Liver (tissue), 9 donors: ENCODE results near the gene EN2. TPM values are rescaled to one million over a fixed set of nuclear protein-coding genes. Genes with fewer than 3 reads are reported as not detected.

Source experiments
- DNase-seq: peaks from one replicate; pipeline ENCODE4 v3.0.0-alpha.2; 2017; ENCODE audit warnings: low spot score
- H3K27ac ChIP-seq, 2 donors: one replicate each; pipeline ENCODE4 v1.7.0; 2013; ENCODE audit warnings: inconsistent platforms in 2 of 2, low read length in 2 of 2, control low read depth in 1 of 2, low read depth in 1 of 2, mild to moderate bottlenecking in 1 of 2
- H3K27me3 ChIP-seq, 4 donors: one replicate each; pipeline versions ENCODE4 v1.6.1 to v1.7.0; 2013; ENCODE audit warnings: low read length in 3 of 4, inconsistent platforms in 1 of 4, mild to moderate bottlenecking in 1 of 4, moderate library complexity in 1 of 4; ENCODE audit not compliant: control insufficient read depth in 4 of 4, insufficient read depth in 4 of 4
- H3K36me3 ChIP-seq, 4 donors: one replicate each; pipeline versions ENCODE4 v1.6.1 to v1.7.0; 2013; ENCODE audit warnings: low read length in 3 of 4, mild to moderate bottlenecking in 3 of 4, low read depth in 1 of 4, moderate library complexity in 1 of 4; ENCODE audit not compliant: control insufficient read depth in 4 of 4, insufficient read depth in 3 of 4
- H3K4me1 ChIP-seq, 4 donors: one replicate each; pipeline versions ENCODE4 v1.6.1 to v1.7.0; 2013; ENCODE audit warnings: low read length in 3 of 4, mild to moderate bottlenecking in 3 of 4, moderate library complexity in 1 of 4; ENCODE audit not compliant: control insufficient read depth in 4 of 4, insufficient read depth in 4 of 4
- H3K4me3 ChIP-seq, 3 donors: one replicate each; pipeline versions ENCODE4 v1.6.1 to v1.7.0; 2013; ENCODE audit warnings: low read length in 3 of 3, control low read depth in 1 of 3, low read depth in 1 of 3, mild to moderate bottlenecking in 1 of 3
- H3K9ac ChIP-seq, 2 donors: one replicate each; pipeline ENCODE4 v1.7.0; 2013; ENCODE audit warnings: low read length in 2 of 2, mild to moderate bottlenecking in 2 of 2, moderate library complexity in 2 of 2, control low read depth in 1 of 2, low read depth in 1 of 2
- H3K9me3 ChIP-seq, 4 donors: one replicate each; pipeline versions ENCODE4 v1.6.1 to v1.7.0; 2013; ENCODE audit warnings: low read length in 3 of 4; ENCODE audit not compliant: control insufficient read depth in 4 of 4
- EGR1 ChIP-seq, 2 donors: IDR thresholded peaks; 2 replicates each; pipeline ENCODE4 v1.6.1; 2016 to 2018; ENCODE audit warnings: antibody characterized with exemption in 2 of 2, low read depth in 2 of 2
- FOXA1 ChIP-seq: IDR thresholded peaks from 2 replicates; pipeline ENCODE4 v1.6.1; 2016; ENCODE audit warnings: antibody characterized with exemption
- FOXA2 ChIP-seq: IDR thresholded peaks from 2 replicates; pipeline ENCODE4 v1.6.1; 2016; ENCODE audit warnings: antibody characterized with exemption
- HNF4A ChIP-seq, 2 donors: conservative IDR thresholded peaks; 2 replicates each; pipeline ENCODE4 v1.6.1; 2016; ENCODE audit warnings: antibody characterized with exemption in 2 of 2, mild to moderate bottlenecking in 2 of 2
- HNF4G ChIP-seq: IDR thresholded peaks from 2 replicates; pipeline ENCODE4 v1.6.1; 2016; ENCODE audit warnings: antibody characterized with exemption
- JUND ChIP-seq, 2 donors: IDR thresholded peaks; 2 replicates each; pipeline ENCODE4 v1.6.1; 2016; ENCODE audit warnings: antibody characterized with exemption in 2 of 2
- NR2F2 ChIP-seq: IDR thresholded peaks from 2 replicates; pipeline ENCODE4 v1.6.1; 2016; ENCODE audit warnings: antibody characterized with exemption
- RAD21 ChIP-seq, 2 donors: IDR thresholded peaks; 2 replicates each; pipeline ENCODE4 v1.6.1; 2016; ENCODE audit warnings: antibody characterized with exemption in 2 of 2, mild to moderate bottlenecking in 2 of 2
- RXRA ChIP-seq, 2 donors: IDR thresholded peaks; 2 replicates each; pipeline ENCODE4 v1.6.1; 2017 to 2018; ENCODE audit warnings: antibody characterized with exemption in 2 of 2, mild to moderate bottlenecking in 1 of 2
- SP1 ChIP-seq: IDR thresholded peaks from 2 replicates; pipeline ENCODE4 v1.6.1; 2018; ENCODE audit warnings: antibody characterized with exemption, mild to moderate bottlenecking
- TAF1 ChIP-seq: conservative IDR thresholded peaks from 2 replicates; pipeline ENCODE4 v1.6.1; 2016; ENCODE audit warnings: antibody characterized with exemption, mild to moderate bottlenecking
- YY1 ChIP-seq: IDR thresholded peaks from 2 replicates; pipeline ENCODE4 v1.6.1; 2016; ENCODE audit warnings: antibody characterized with exemption, mild to moderate bottlenecking
- WGBS: extraction: QIAGEN DNeasy Blood & Tissue Kit; methylation state at CpG from one replicate; pipeline ENCODE4 v1.1.7; 2013; 5-methylcytosine and 5-hydroxymethylcytosine counted together
- polyA plus RNA-seq, 2 donors: library from polyadenylated mRNA; stranded (reverse) in 1 of 2; unstranded in 1 of 2; fragments of 200-250 nt in 1 of 2; fragments of >200 nt in 1 of 2; fragmentation: Nextera tagmentation in 1 of 2; extraction: Ambion mirVana in 1 of 2; gene quantifications; one replicate each; pipeline versions ENCODE4 v1.2.1 to v1.2.3, GENCODE V29; 2013 to 2015
- total RNA-seq, 2 donors: library from RNA; depleted of rRNA; stranded (reverse); fragments of >200 nt; gene quantifications; one replicate each; pipeline ENCODE4 v1.2.3, GENCODE V29; 2014
- TF ChIP-seq, protein P1 (sequence below): fragments of 150-350 bp; IDR thresholded peaks from 2 replicates; pipeline ENCODE4 v1.5.1; 2017; ENCODE audit warnings: improper control_type of control experiment, low read depth, low read length; ENCODE audit not compliant: missing input control
- TF ChIP-seq, protein P2 (sequence below): IDR thresholded peaks from 2 replicates; pipeline ENCODE4 v1.6.1; 2016; ENCODE audit warnings: antibody characterized with exemption
- TF ChIP-seq, protein P3 (sequence below): IDR thresholded peaks from 2 replicates; pipeline ENCODE4 v1.6.1; 2016; ENCODE audit warnings: antibody characterized with exemption
- TF ChIP-seq, protein P4 (sequence below): IDR thresholded peaks from 2 replicates; pipeline ENCODE4 v1.6.1; 2016; ENCODE audit warnings: antibody characterized with exemption, mild to moderate bottlenecking
- donor health status: healthy.
- donor health status: healthy.
- donor health status: healthy.
- donor health status: healthy.
- donor health status: healthy.

EN2 gene
- total and polyA plus RNA-seq, 4 donors = under 0.01 TPM; not detected in 3

DNA sequence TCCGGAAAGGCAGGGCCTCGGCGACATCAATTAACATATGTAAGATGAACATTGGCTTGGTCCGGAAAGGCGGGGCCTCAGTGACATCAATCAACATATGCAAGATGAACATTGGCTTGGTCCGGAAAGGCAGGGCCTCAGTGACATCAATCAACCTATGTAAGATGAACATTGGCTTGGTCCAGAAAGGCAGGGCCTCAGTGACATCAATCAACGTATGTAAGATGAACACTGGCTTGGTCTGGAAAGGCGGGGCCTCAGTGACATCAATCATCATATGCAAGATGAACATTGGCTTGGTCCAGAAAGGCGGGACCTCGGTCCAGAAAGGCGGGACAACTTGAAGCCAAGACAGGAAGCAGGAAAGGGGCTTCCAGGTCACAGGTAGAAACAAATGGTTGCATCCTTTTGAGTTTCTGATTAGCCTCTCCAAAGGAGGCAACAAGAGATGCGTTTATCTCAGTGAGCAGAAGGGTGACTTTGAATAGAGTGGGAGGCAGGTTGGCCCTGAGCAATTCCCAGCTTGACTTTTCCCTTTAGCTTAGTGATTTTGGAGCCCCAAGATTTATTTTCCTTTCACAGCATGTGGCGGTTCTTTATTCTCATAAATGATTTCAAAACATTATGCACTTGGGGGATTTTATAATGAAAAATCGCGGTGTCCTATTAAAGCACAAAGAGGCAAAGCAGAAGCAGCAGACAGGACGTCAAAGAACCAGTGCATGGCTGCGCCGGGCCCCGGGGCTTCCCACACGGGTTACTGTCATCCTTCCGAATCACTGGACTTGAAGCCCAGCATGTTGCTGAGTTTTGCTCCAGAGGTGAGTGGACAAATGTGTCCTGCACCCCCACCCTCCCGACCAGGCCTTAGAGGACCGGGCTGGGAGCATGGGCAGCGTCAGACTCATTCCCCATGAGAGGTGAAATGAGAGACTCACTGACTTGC is 43.1 kb upstream of the EN2 start:
- no peaks in the 10 kb centered on the region for H3K9me3 ChIP-seq
- no peaks in the 10 kb centered on the region for H3K4me1 ChIP-seq
- no peak overlapping the region for H3K9ac ChIP-seq
- no peaks in the 10 kb centered on the region for H3K36me3 ChIP-seq
- peaks cover 0 to 7% (median under 1%) of the 10 kb centered on the region in 4 donors for H3K27me3 ChIP-seq
- DNase-seq = no peak
- no peak overlapping the region for H3K4me3 ChIP-seq
- 88% methylated on average over 24 of the region's 24 CpGs for WGBS
- TF ChIP-seq TAF1 = no peak
- no peak for TF ChIP-seq EGR1 (IDR thresholded peaks at IDR 0.05; ENCODE audit: low read depth in 2 of 2)
- TF ChIP-seq FOXA1 = no peak
- H3K27ac ChIP-seq = no peak overlapping the region

DNA sequence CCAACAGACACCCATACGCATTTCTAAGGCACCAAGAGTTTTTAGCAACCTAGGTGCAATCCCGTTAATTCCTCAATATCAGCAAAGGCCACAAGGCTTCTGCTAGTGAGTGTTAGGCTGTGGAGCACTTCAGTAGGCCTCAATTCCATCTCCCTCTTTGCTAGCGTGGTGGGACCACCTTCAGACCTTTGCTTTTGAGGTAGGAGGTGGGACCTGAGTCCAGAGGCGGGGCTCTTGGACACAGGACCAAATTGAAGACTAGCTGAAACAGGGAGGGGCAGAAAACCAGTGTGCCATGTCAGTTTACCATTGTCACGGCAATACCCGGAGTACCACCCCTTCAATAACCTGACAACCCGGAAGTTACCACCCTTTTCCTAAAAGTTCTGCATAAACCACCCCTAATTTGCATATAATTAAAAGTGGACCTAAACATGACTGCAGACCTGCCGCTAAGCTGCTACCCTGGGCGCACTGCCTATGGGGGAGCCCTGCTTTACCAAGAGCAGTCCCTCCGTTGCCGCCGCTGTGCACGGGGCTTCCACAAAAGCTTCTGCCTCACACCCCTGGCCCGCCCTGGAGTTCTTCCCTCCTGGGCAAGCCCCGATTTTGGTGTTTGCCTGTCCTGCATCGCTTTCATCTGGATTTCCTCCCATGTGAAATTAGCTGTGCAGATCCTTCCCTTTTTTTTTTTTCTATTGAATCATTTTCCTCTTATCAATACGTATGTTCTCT is 41.1 kb upstream of the EN2 start:
- 86% methylated on average over 17 of the region's 17 CpGs for WGBS
- H3K27me3 ChIP-seq = peaks cover 0 to 7% (median under 1%) of the 10 kb centered on the region in 4 donors
- H3K27ac ChIP-seq = no peak overlapping the region
- no peak overlapping the region for H3K9ac ChIP-seq
- no peaks in the 10 kb centered on the region for H3K36me3 ChIP-seq
- no peaks in the 10 kb centered on the region for H3K4me1 ChIP-seq
- H3K4me3 ChIP-seq = no peak overlapping the region
- TF ChIP-seq RAD21 (IDR thresholded peaks at IDR 0.05) (no peak), EGR1 (IDR thresholded peaks at IDR 0.05; ENCODE audit: low read depth in 2 of 2) (no peak), FOXA1 (no peak), HNF4G (no peak), RXRA (IDR thresholded peaks at IDR 0.05) (no peak), FOXA2 (no peak)
- no peak for DNase-seq
- H3K9me3 ChIP-seq = no peaks in the 10 kb centered on the region

DNA sequence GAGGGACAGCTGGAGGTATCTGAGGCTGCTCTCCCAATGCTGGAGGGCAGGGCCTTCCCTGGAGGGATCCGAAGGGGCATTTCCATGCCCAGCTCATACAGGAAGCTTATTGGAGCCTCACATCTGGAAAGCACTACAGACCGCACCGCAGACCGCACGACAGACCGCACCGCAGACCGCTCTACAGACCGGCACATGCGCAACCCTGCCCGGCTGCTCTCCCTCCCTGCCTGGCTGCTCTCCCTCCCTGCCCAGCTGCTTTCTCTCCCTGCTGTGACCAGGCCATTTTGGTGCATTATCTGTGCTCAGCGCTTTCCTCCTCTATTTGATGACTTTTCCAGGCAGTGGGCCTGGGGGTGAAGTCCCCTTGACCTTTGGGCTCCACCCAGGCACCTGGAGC is 39.6 kb upstream of the EN2 start:
- TF ChIP-seq YY1 (no peak), RAD21 (IDR thresholded peaks at IDR 0.05) (no peak), TAF1 (no peak), NR2F2 (no peak), FOXA2 (no peak), HNF4A (conservative IDR thresholded peaks at IDR 0.05) (no peak), HNF4G (no peak), SP1 (no peak), FOXA1 (no peak), JUND (IDR thresholded peaks at IDR 0.05) (no peak), RXRA (IDR thresholded peaks at IDR 0.05) (no peak)
- TF ChIP-seq, protein P1, sequence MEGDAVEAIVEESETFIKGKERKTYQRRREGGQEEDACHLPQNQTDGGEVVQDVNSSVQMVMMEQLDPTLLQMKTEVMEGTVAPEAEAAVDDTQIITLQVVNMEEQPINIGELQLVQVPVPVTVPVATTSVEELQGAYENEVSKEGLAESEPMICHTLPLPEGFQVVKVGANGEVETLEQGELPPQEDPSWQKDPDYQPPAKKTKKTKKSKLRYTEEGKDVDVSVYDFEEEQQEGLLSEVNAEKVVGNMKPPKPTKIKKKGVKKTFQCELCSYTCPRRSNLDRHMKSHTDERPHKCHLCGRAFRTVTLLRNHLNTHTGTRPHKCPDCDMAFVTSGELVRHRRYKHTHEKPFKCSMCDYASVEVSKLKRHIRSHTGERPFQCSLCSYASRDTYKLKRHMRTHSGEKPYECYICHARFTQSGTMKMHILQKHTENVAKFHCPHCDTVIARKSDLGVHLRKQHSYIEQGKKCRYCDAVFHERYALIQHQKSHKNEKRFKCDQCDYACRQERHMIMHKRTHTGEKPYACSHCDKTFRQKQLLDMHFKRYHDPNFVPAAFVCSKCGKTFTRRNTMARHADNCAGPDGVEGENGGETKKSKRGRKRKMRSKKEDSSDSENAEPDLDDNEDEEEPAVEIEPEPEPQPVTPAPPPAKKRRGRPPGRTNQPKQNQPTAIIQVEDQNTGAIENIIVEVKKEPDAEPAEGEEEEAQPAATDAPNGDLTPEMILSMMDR = no peak
- TF ChIP-seq, protein P2, sequence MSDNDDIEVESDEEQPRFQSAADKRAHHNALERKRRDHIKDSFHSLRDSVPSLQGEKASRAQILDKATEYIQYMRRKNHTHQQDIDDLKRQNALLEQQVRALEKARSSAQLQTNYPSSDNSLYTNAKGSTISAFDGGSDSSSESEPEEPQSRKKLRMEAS = no peak
- TF ChIP-seq, protein P3, sequence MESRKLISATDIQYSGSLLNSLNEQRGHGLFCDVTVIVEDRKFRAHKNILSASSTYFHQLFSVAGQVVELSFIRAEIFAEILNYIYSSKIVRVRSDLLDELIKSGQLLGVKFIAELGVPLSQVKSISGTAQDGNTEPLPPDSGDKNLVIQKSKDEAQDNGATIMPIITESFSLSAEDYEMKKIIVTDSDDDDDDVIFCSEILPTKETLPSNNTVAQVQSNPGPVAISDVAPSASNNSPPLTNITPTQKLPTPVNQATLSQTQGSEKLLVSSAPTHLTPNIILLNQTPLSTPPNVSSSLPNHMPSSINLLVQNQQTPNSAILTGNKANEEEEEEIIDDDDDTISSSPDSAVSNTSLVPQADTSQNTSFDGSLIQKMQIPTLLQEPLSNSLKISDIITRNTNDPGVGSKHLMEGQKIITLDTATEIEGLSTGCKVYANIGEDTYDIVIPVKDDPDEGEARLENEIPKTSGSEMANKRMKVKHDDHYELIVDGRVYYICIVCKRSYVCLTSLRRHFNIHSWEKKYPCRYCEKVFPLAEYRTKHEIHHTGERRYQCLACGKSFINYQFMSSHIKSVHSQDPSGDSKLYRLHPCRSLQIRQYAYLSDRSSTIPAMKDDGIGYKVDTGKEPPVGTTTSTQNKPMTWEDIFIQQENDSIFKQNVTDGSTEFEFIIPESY = no peak
- TF ChIP-seq, protein P4, sequence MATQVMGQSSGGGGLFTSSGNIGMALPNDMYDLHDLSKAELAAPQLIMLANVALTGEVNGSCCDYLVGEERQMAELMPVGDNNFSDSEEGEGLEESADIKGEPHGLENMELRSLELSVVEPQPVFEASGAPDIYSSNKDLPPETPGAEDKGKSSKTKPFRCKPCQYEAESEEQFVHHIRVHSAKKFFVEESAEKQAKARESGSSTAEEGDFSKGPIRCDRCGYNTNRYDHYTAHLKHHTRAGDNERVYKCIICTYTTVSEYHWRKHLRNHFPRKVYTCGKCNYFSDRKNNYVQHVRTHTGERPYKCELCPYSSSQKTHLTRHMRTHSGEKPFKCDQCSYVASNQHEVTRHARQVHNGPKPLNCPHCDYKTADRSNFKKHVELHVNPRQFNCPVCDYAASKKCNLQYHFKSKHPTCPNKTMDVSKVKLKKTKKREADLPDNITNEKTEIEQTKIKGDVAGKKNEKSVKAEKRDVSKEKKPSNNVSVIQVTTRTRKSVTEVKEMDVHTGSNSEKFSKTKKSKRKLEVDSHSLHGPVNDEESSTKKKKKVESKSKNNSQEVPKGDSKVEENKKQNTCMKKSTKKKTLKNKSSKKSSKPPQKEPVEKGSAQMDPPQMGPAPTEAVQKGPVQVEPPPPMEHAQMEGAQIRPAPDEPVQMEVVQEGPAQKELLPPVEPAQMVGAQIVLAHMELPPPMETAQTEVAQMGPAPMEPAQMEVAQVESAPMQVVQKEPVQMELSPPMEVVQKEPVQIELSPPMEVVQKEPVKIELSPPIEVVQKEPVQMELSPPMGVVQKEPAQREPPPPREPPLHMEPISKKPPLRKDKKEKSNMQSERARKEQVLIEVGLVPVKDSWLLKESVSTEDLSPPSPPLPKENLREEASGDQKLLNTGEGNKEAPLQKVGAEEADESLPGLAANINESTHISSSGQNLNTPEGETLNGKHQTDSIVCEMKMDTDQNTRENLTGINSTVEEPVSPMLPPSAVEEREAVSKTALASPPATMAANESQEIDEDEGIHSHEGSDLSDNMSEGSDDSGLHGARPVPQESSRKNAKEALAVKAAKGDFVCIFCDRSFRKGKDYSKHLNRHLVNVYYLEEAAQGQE = no peak
- Histone ChIP-seq H3K27ac (no peak overlapping the region), H3K36me3 (no peaks in the 10 kb centered on the region), H3K27me3 (peaks cover 0 to 2% (median 0%) of the 10 kb centered on the region in 4 donors), H3K9ac (no peak overlapping the region), H3K4me3 (no peak overlapping the region), H3K4me1 (no peaks in the 10 kb centered on the region), H3K9me3 (no peaks in the 10 kb centered on the region)
- 86% methylated on average over 12 of the region's 12 CpGs for WGBS
- no peak for DNase-seq
